Muscle of back (tissue), 11 donors: ENCODE results near the gene FHAD1. TPM values are rescaled to one million over a fixed set of nuclear protein-coding genes. Genes with fewer than 3 reads are reported as not detected.
"Not testable (repeated sequence)": the region's sequence is repeated elsewhere in the genome, so short reads cannot be mapped to it uniquely, and the experiment has no call there.

Experiments
- DNase-seq, 3 donors: peaks; one replicate each; pipeline versions ENCODE4 v3.0.0 to v3.0.0-alpha.2; 2013
- polyA plus RNA-seq, 10 donors: library from polyadenylated mRNA; unstranded; fragments of 120-200 nt; gene quantifications; one replicate each; pipeline ENCODE4 v1.2.1, GENCODE V29; 2013; ENCODE audit not compliant: insufficient read length in 10 of 10

FHAD1 gene
- polyA plus RNA-seq, 10 donors = 0.52 to 2.6 (median 1.3) TPM

- no peak for DNase-seq
Observed at GRCh38 chr1:15368888-15369287, 121.9 kb downstream of the FHAD1 start.

DNA sequence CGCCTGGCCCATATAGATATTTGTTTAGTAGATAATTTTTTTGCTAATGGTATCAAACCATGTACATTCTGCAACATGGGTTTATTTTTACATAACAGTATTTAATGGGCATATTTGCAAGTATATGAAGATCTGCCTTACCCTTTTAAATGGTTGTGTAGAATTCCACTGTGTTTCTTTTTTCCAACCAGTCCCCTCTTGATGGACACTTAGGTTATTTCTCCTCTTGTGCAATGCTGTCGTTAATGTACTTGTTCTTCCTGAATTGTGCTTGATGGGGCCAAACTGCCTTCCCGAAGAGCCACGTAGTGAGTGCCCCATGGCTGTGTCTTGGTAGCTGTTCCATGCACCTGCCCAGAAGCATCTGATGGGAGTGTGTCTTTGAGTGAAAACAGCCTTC is 123.2 kb downstream of the FHAD1 start:
- DNase-seq = no peak

GRCh38 chr1:15370781-15371520 is 123.9 kb downstream of the FHAD1 start:
- DNase-seq = peak; percentile 34 to 87 (median 80)

DNA sequence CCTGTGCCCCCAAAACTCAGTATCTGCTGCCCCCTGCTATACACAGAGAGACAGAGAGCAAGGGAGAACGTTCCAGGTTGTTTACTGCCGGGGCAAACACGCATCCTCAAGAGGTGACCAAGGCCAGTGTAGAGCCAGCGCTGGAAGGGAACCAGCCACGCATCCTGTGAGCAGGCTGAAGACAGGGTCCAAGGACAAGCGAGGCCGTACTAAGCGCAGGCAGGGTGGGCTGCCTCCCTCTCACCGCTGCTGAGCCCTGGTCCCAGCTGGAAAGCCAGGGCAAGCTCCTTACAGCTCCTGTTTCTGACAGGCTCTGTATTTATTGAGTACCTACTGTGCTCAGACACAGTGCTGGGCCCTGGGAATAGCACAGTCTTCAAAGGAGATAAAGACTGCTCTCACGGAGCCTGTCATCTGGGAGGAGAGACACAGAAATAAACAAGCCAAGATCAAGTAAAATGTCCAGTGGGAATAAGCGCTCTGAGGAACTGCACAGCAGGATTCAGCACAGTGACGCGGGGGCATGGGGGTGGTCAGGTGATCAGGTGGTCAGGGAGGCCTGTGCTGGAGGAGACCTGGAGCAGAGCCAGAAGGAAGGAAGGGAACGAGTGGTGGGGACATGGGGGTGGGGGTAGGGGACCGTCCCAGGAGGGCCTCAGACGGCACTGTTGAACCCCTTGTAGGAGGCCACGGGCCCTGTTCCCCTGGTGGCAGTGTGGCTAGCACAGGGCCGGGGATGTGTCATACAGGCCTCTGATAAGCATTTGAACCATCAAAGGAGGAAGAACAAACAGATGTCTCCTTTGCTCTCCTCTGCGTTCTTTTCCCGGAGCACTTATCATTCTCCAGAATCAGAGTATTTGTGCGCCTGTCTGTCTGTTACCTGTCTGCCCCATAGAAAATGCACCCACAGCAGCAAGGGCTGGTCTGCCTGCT is 124.9 kb downstream of the FHAD1 start:
- DNase-seq = peak in 1 of 3 donors; percentile 26

DNA sequence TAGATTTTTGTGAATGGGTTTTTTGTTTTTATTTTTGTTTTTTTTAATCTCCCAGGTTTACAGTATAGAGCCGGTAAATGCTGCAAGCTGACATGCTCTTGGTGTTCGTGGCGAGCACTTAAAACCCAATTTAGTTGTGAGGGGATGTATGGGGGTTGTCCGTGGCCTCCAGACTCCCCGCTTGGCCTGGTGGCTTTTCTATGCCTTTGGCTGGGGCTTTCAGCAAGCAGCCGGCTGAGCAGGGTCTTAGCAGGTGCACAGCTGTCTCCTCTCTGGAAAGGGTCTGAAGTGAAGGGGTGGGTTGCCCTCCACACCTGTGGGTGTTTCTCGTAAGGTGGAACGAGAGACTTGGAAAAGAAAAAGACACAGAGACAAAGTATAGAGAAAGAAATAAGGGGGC is 131.7 kb downstream of the FHAD1 start:
- DNase-seq = no peak

DNA sequence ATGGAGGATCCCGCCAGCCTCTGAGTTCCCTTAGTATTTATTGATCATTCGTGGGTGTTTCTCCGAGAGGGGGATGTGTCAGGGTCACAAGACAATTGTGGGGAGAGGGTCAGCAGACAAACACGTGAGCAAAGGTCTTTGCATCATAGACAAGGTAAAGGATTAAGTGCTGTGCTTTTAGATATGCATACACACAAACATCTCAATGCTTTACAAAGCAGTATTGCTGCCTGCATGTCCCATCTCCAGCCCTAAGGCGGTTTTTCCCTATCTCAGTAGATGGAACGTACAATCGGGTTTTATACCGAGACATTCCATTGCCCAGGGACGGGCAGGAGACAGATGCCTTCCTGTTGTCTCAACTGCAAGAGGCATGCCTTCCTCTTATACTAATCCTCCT is 132.1 kb downstream of the FHAD1 start:
- not testable (repeated sequence) for DNase-seq

- DNase-seq = no peak
Observed at GRCh38 chr1:15380601-15381508, 133.8 kb downstream of the FHAD1 start.

- DNase-seq = no peak
Observed at GRCh38 chr1:15381805-15382204, 134.8 kb downstream of the FHAD1 start.

DNA sequence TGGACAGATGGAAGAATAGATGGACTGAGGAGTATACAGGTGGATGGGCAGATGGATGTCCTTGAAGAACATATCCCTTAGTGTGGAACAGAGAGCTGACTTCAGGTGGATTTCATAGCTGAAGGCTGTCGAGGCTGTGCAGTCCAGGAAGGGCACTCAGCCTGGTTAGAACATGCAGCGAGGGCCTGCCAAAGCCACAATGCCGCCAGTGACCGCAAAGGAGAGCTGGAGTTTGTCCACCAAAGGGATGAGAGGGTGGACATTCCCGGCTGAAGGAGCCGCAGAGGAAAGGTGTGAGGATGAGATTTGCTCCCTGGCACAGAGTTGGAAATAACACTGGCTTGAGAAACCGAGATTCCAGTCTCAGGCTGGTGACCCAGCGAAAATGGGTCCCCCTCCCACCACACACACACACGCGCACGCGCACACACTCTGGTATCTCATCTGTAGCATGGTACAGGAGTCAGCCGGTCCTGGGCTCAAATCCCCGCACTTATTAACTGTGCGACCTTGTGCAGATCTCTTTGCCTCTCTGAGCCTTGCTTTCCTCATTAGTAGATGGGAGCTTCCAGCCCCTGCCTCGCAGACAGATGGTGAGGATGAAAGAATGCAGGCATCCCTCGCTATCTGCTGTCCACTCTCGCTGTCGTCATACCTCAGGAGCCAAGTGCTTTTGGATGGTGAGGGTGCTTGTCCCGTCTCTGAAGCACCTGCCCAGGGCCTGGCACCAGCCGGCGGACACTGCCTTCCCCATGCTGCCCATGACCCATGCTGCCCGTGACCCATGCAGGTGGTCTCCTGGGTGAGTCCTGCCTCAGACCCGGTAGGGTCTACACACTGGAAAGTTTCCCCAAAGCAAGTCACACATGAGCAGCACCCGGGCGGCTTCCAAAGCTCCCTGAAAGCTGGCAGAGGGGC is 135.8 kb downstream of the FHAD1 start:
- no peak for DNase-seq

GRCh38 chr1:15383810-15384209 is 136.8 kb downstream of the FHAD1 start:
- no peak for DNase-seq

DNA sequence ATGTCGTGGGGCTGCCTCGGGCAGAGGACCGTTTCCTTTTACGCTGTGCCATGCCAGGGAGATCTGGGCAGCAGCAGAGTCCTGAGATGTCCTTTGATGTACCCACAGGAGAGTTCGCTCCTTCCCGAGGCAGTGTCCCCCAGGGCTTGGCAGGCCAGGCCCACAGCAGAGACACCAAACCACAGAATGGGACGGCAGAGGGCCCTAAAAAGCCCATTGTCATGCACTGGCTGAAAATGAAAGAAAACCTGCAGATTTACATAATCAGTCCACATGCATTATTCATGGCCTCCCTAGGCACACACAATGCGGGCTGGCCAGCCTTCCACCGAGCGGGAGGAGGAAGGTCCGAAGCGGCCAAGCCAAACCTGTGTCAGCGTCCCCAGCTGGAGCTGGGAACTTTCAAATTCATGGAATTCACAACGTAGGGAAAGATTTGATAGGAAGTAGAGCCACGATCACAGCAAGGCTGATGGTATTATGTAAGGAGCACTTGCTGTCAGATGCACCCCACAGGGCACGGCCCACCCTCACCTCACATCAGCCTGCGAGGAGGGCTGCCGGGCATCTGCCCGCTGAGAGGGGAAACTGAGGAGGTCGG is 137.4 kb downstream of the FHAD1 start:
- DNase-seq = peak in 1 of 3 donors; percentile 17

- DNase-seq = no peak
Observed at GRCh38 chr1:15385420-15385819, 138.4 kb downstream of the FHAD1 start.

DNA sequence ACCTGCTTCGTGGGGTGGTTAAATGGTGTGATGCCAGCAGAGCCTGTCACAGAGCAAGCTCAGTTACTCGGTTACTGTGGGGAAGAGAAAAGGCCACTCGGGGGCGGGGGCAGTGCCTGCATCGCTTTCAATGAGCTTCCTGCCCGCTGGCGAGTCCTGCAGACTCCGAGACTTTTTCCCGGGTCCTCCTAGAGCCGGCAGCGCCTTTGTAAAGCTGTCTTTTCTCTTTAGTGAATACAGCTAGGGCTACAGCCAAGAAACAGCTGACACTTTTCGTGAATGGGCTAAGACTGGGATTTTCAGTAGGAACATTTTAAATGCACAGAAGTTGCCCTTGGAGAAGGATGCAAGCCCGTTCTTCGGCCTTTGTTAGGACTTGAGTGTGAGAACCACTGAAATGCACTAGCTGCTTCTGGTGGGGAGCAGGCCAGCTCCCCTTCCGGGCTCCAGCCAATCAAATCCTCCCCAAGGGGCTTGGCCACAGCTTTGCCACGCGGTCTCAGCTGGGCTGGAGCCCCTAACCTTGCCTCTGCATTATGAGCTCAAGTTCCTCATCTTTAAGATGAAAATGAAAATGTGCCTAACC is 139.2 kb downstream of the FHAD1 start:
- peak in 1 of 3 donors; percentile 42 for DNase-seq

GRCh38 chr1:15388201-15388880 is 141.3 kb downstream of the FHAD1 start:
- DNase-seq = no peak

DNA sequence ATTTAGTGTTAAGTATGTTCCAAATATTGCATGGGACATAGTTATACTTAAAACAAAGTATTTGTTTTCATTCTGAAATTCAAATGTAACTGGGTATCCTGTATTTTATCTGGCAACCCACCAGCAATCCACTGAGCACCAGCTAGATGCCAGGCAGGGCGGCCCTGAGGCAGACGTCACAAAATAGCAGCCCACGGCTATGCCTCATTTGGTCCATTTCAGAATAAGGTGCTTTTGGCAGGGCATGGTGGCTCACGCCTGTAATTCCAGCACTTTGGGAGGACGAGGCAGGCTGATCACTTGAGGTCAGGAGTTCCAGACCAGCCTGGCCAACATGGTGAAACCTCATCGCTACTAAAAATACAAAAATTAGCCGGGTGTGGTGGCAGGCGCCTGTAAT is 142.8 kb downstream of the FHAD1 start:
- DNase-seq = not testable (repeated sequence)

DNA sequence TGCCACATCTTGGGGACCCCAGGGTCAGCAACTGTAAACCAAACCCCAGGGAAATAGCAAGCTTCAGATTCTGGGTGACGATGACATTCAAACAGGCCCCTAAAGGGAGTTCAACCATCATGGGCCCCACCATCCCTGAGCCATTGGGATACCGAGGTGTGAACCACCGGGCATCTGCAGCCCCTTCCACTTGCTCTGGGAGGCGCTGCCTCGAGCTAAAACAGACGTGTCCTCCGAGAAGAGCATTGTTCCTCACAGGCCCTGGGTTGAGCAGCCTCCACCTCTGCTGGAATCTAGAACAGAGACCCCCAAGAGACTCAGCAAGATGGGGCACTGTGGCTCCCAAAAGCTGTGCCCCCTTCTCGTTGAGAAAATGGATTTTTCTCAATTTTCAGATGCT is 143.6 kb downstream of the FHAD1 start:
- DNase-seq = no peak

GRCh38 chr1:15391366-15391765 is 144.3 kb downstream of the FHAD1 start:
- DNase-seq = no peak

DNA sequence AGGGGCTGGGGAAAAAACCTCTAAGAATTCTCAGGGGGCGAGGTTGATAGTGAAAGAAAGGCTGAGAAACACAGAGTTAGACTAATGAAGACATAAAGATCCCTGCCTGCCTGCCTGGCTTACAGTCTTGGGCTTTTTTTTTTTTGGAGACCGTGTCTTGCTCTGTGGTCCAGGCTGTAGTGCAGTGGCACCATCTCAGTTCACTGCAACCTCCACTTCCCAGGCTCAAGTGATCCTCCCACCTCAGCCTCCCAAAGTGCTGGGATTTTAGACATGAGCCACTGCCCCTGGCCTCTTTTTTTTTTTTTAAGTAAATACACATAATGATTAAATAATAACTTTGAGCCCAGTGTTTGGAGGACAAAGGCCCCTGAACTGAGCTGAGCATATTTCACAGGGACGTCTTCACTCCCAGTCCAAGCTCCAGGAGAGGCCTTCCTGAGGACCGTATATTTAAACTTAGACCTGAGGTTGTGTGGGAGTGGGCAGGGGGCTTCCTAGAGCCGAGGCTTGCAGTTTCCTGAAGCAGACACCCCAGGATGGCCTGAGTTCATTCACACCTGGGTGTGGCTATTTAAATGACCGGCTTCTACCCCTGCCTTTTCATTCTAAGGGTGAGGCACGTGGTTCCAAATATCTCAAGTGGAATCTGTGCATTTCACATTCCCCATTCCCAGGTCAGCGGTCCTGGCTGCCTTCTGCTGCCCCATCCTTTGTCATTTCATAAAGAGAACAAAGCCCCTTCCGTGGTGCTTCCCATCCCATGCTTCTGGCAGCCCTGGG is 146.6 kb downstream of the FHAD1 start:
- no peak for DNase-seq
